SK-N-SH (cell line): ENCODE measurements around the gene ZBTB33. TPM values are rescaled to one million over a fixed set of nuclear protein-coding genes. Genes with fewer than 3 reads are reported as not detected.

Experiments
- polyA plus RNA-seq, 3 experiments: library from polyadenylated mRNA; depleted of rRNA; stranded (reverse); fragments of >200 nt; gene quantifications; 2 replicates each; pipeline ENCODE4 v1.2.3, GENCODE V29; 2012

ZBTB33 gene
- polyA plus RNA-seq, 1 of the 3 experiments (the other 2 are of a cell fraction) = 1.2 TPM

Other genes starting within 250 kb of the ZBTB33 start
- not detected in 2 replicates for gene RHOXF2B, start 173.1 kb upstream of the ZBTB33 start, polyA plus RNA-seq (2012; rRNA removed)
- gene RHOXF1, start 134.9 kb upstream of the ZBTB33 start, polyA plus RNA-seq (2012; rRNA removed) = 0.07 TPM in 1 of 2 replicates, not detected in the other
- gene RHOXF2, start 92.2 kb upstream of the ZBTB33 start, polyA plus RNA-seq (2012; rRNA removed) = not detected in 2 replicates
- gene TMEM255A, start 60.6 kb downstream of the ZBTB33 start, polyA plus RNA-seq (2012; rRNA removed) = 0.03 and 0.08 TPM in 2 replicates
- not detected in 2 replicates for gene ATP1B4, start 111.3 kb downstream of the ZBTB33 start, polyA plus RNA-seq (2012; rRNA removed)
- 108 and 141 TPM in 2 replicates for gene LAMP2, start 218.5 kb downstream of the ZBTB33 start, polyA plus RNA-seq (2012; rRNA removed)